ENCODE data around the gene HLA-F.

- TF ChIP-seq CTCF (IDR thresholded peaks at IDR 0.05) (no peak), KDM5A (IDR thresholded peaks at IDR 0.05) (no peak), MYC (IDR thresholded peaks at IDR 0.05; ENCODE audit: borderline replicate concordance, low read length) (no peak), USF2 (IDR thresholded peaks at IDR 0.05) (no peak), CHD2 (IDR thresholded peaks at IDR 0.05; ENCODE audit: low read length, partially characterized antibody) (no peak), HEYL (CRISPR knock-in tag; IDR thresholded peaks at IDR 0.05) (no peak), HOXA7 (CRISPR knock-in tag; IDR thresholded peaks at IDR 0.05) (no peak), JUN (IDR thresholded peaks at IDR 0.05) (no peak), POLR2A (IDR thresholded peaks at IDR 0.05; ENCODE audit: low read length) (no peak)
Observed at GRCh38 chr6:29726571-29727194, 3.4 kb downstream of the HLA-F start.
